Psoas muscle (tissue), 8 donors: ENCODE measurements around the gene SEMA6D. TPM values are rescaled to one million over a fixed set of nuclear protein-coding genes. Genes with fewer than 3 reads are reported as not detected.

Source experiments
- ATAC-seq, 4 donors: fragments of 200-7000 bp; cut with Tn5 transposase; one replicate each; pipeline ENCODE4 v1.9.1; 2020; ENCODE audit warnings: moderate library complexity in 3 of 4, mild to moderate bottlenecking in 2 of 4
- DNase-seq, 2 donors: peaks; one replicate each; pipeline ENCODE4 v3.0.0-alpha.2; 2020
- H3K27ac ChIP-seq: fragments of 200-600 bp; one replicate; pipeline ENCODE4 v1.8.0; 2022
- H3K27me3 ChIP-seq, 3 donors: fragments of 200-600 bp in 1 of 3; one replicate each; pipeline versions ENCODE4 v1.6.1 to v1.8.0; 2013 to 2022; ENCODE audit warnings: low read length in 2 of 3, mild to moderate bottlenecking in 2 of 3, moderate library complexity in 1 of 3; ENCODE audit not compliant: insufficient read depth in 3 of 3
- H3K36me3 ChIP-seq, 2 donors: fragments of 200-600 bp in 1 of 2; one replicate each; pipeline versions ENCODE4 v1.6.1 to v1.8.0; 2013 to 2022; ENCODE audit warnings: low read depth in 1 of 2, mild to moderate bottlenecking in 1 of 2, moderate library complexity in 1 of 2; ENCODE audit not compliant: insufficient read depth in 1 of 2
- H3K4me1 ChIP-seq: fragments of 200-600 bp; one replicate; pipeline ENCODE4 v1.8.0; 2022
- H3K4me3 ChIP-seq: fragments of 200-600 bp; one replicate; pipeline ENCODE4 v1.8.0; 2022; ENCODE audit warnings: mild to moderate bottlenecking
- H3K9me3 ChIP-seq: fragments of 200-600 bp; one replicate; pipeline ENCODE4 v1.8.0; 2022
- WGBS, 3 donors: extraction: QIAGEN DNeasy Blood & Tissue Kit; methylation state at CpG; one replicate each; pipeline versions ENCODE4 v1.1.6 to v1.1.7; 2013; 5-methylcytosine and 5-hydroxymethylcytosine counted together
- intact Hi-C, 2 donors: fragments of 100-400 bp; cut with DNase I; formaldehyde crosslinking; loops; one replicate each; pipeline versions ENCODE4 v1.11.0 to v1.14.2; 2022
- polyA plus RNA-seq, 3 donors: library from polyadenylated mRNA; stranded (reverse); fragments of 200-250 nt; gene quantifications; one replicate each; pipeline ENCODE4 v1.2.3, GENCODE V29; 2013
- total RNA-seq, 4 donors: library from RNA; stranded (reverse); fragmentation: NEBNext Ultra II Directional in 2 of 4; extraction: Animal tissue kit (Norgen Biotek cat#: 25700) in 2 of 4; gene quantifications; one replicate each; pipeline versions ENCODE4 v1.2.1 to v1.2.4, GENCODE V29; 2021 to 2023
- TF ChIP-seq, protein P1 (sequence below): fragments of 200-600 bp; IDR thresholded peaks from one replicate; pipeline ENCODE4 v1.8.0; 2022; ENCODE audit warnings: antibody characterized with exemption
- donor health status: healthy with polysubstance abuse.
- donor health status: DM: no; HTN: no; CAD: no; lungs with moderate emphysema.
- donor health status: Bipolar disorder and iron deficiency.
- donor health status: healthy.
- donor health status: DM: yes; HTN: yes; CAD: no.
- donor health status: DM: no; HTN: no; CAD: no.
- donor health status: DM: no; HTN: no; CAD: no.
- donor health status: DM: yes; HTN: yes; CAD: no.

The SEMA6D gene
- total and polyA plus RNA-seq, 7 donors, result 1.1 to 7.4 (median 3.6) TPM

DNA sequence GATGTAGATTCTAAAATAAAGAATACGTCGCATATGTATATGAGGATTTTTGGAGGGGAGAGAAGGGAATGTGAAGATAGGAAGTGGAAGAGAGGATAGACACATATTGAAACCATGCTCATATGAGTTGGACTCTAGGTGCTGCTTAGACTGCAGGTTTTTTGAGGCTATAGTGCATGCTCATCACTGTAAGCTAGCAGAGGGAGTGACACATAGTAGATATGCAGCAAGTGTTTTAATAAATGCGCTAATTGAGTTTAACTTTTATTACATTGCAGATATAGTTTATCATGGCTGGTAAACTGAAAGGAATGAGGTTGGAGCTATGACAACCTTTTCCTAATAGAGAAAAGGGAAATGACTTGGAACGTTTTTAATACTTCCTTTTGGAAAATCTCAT lies 7.7 kb downstream of the SEMA6D start:
- peaks cover 81% of the 10 kb centered on the region for H3K4me1 ChIP-seq
- H3K27me3 ChIP-seq, result no peaks in the 10 kb centered on the region
- ATAC-seq, result peak in 2 of 4 donors; percentile 26 to 32
- no peaks in the 10 kb centered on the region for H3K36me3 ChIP-seq
- intact Hi-C loops, result loop anchor here in 1 of 2 donors (2.0 kb wide), 1 partner anchor 32 kb away; no protein-coding TSS in a partner anchor
- TF ChIP-seq, protein P1, sequence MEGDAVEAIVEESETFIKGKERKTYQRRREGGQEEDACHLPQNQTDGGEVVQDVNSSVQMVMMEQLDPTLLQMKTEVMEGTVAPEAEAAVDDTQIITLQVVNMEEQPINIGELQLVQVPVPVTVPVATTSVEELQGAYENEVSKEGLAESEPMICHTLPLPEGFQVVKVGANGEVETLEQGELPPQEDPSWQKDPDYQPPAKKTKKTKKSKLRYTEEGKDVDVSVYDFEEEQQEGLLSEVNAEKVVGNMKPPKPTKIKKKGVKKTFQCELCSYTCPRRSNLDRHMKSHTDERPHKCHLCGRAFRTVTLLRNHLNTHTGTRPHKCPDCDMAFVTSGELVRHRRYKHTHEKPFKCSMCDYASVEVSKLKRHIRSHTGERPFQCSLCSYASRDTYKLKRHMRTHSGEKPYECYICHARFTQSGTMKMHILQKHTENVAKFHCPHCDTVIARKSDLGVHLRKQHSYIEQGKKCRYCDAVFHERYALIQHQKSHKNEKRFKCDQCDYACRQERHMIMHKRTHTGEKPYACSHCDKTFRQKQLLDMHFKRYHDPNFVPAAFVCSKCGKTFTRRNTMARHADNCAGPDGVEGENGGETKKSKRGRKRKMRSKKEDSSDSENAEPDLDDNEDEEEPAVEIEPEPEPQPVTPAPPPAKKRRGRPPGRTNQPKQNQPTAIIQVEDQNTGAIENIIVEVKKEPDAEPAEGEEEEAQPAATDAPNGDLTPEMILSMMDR, result no peak
- H3K4me3 ChIP-seq, result peak overlapping the region; percentile 34
- no peak for DNase-seq
- H3K27ac ChIP-seq, result peak overlapping the region; percentile 91
- H3K9me3 ChIP-seq, result no peaks in the 10 kb centered on the region
- 43 to 78% (median 57%) methylated on average over 4 of the region's 4 CpGs for WGBS, 3 donors

DNA sequence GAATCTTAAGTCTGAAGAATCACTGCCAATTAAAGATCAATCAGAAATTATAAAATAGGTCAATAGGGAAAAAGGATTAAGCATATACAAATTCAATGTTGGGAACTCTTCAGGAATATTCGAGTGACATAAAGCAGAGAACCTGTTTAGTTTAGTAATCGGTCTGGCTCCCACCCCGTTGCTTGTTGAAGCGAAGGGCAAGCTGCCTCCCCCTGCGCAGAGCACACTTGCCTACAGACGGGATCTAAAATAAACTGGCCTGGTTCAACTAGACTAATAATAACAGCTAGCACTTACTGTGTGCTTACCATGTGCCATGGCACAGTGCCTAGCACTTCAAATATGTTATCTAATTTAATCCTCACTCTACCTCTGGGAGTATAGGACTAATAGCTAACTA lies 8.6 kb downstream of the SEMA6D start:
- intact Hi-C loops, result loop anchor here in 1 of 2 donors (2.0 kb wide), 1 partner anchor 31 kb away; no protein-coding TSS in a partner anchor
- peak; percentile 81 to 91 (median 88) for ATAC-seq
- TF ChIP-seq, protein P1, result no peak
- Histone ChIP-seq H3K27ac (peak overlapping the region; percentile 91), H3K27me3 (no peaks in the 10 kb centered on the region), H3K4me3 (peak overlapping the region; percentile 34), H3K9me3 (no peaks in the 10 kb centered on the region), H3K36me3 (no peaks in the 10 kb centered on the region), H3K4me1 (peaks cover 86% of the 10 kb centered on the region)
- WGBS, 3 donors, result 17 to 42% (median 20%) methylated on average over 6 of the region's 6 CpGs
- peak in 1 of 2 donors; percentile 69 for DNase-seq

DNA sequence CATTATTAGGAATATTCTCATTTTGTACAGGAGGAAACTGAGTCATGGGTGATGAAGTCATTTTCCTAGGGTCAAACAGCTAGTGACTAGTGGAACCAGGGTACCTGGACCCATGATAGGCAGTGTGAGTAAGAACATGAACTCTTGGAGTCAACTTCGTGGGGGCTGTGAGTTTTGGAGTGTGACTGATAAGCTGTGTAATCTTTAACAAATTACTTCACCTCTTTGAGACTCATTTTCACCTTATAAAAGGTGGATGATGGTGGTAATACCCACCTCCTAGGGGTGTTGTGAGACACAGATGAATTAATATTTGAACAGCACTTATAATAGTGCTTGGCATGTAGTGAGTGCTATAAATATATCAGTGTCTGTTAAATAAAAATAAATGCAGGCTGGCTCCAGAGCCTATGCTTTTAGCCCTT lies 9.1 kb downstream of the SEMA6D start:
- DNase-seq (no peak), ATAC-seq (peak; percentile 42 to 82 (median 82))
- H3K4me3 ChIP-seq, result peak overlapping the region; percentile 34
- intact Hi-C loops, result no loop called here
- TF ChIP-seq, protein P1, result no peak
- H3K9me3 ChIP-seq, result no peaks in the 10 kb centered on the region
- 24 to 36% (median 31%) methylated on average over 1 of the region's 1 CpG for WGBS, 3 donors
- H3K27me3 ChIP-seq, result no peaks in the 10 kb centered on the region
- no peaks in the 10 kb centered on the region for H3K36me3 ChIP-seq
- H3K27ac ChIP-seq, result peak overlapping the region; percentile 91
- H3K4me1 ChIP-seq, result peaks cover 86% of the 10 kb centered on the region

DNA sequence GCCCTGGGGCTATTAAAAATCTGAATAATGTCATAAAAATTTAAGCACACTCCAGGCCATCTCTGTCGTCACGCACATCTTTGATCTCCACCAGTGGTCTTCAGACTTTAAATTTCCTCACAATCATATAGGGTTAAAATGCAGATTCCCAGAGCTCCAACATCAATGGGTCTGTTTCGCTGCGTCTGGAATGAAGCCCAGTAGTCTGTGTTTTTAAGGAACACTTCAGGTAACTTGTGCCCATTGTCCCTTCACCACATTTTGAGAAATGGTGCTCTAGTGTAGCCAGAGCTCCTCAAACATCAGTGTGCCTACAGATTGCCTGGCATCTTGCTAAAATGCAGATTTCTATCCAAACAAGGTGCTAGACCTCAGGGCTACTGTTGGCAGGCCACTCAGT lies 9.8 kb downstream of the SEMA6D start:
- no peaks in the 10 kb centered on the region for H3K36me3 ChIP-seq
- H3K9me3 ChIP-seq, result no peaks in the 10 kb centered on the region
- no peaks in the 10 kb centered on the region for H3K27me3 ChIP-seq
- TF ChIP-seq, protein P1, result no peak
- 36 to 57% (median 41%) methylated on average over 4 of the region's 4 CpGs for WGBS, 3 donors
- H3K4me3 ChIP-seq, result peak overlapping the region; percentile 34
- peak overlapping the region; percentile 91 for H3K27ac ChIP-seq
- ATAC-seq (no peak), DNase-seq (no peak)
- H3K4me1 ChIP-seq, result peaks cover 83% of the 10 kb centered on the region
- intact Hi-C loops, result no loop called here

DNA sequence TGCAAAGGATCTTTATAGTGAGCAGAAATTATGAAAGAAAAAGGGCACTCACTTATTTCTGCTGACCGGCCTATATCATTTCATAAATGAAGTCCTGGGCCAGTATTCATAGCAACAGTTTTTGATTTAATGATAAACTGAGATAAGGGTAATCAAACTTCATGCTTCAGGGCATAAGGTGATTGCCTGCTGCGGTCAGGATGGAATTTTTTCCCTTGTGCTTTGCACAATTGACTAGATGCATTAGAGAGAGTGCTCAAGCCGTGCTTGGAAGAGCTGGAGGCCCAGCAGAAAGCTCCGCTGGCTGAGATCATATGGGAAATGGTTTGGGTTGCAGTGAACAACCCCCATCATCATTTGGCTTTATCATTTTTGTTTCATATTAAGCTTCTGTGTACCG lies 10.4 kb downstream of the SEMA6D start:
- 55 to 87% (median 71%) methylated on average over 5 of the region's 5 CpGs for WGBS, 3 donors
- H3K9me3 ChIP-seq, result no peaks in the 10 kb centered on the region
- DNase-seq, result no peak
- H3K27me3 ChIP-seq, result no peaks in the 10 kb centered on the region
- H3K4me1 ChIP-seq, result peaks cover 82% of the 10 kb centered on the region
- ATAC-seq, result no peak
- H3K27ac ChIP-seq, result peak overlapping the region; percentile 91
- H3K36me3 ChIP-seq, result no peaks in the 10 kb centered on the region
- TF ChIP-seq, protein P1, result no peak
- peak overlapping the region; percentile 34 for H3K4me3 ChIP-seq
- intact Hi-C loops, result no loop called here
